ENCODE data around the gene UBE2I. TPM values are rescaled to one million over a fixed set of nuclear protein-coding genes. Genes with fewer than 3 reads are reported as not detected.

Gene UBE2I
- total and polyA plus RNA-seq, 7 donors: 38.4 to 95.3 (median 54.5) TPM

- no peak for DNase-seq
- WGBS, 2 donors: 50 to 76% methylated on average over 34 of the region's 34 CpGs
- H3K4me3 ChIP-seq: no peak overlapping the region
- H3K9me3 ChIP-seq: no peaks in the 10 kb centered on the region
- peaks cover 5 to 26% (median 13%) of the 10 kb centered on the region in 4 donors for H3K36me3 ChIP-seq
- no peak overlapping the region for H3K27ac ChIP-seq
- intact Hi-C loops (cut with DNase I): no loop called here
- TF ChIP-seq POLR2AphosphoS5 (IDR thresholded peaks at IDR 0.05): no peak
- H3K4me1 ChIP-seq: peaks cover 0 to 28% (median 24%) of the 10 kb centered on the region in 4 donors
- H3K27me3 ChIP-seq: no peaks in the 10 kb centered on the region
Observed at GRCh38 chr16:1346422-1347285, 37.2 kb downstream of the UBE2I start.

- Histone ChIP-seq H3K36me3 (peaks cover 5 to 26% (median 13%) of the 10 kb centered on the region in 4 donors), H3K4me3 (no peak overlapping the region), H3K4me1 (peaks cover 0 to 31% (median 25%) of the 10 kb centered on the region in 4 donors), H3K9me3 (no peaks in the 10 kb centered on the region), H3K27ac (no peak overlapping the region), H3K27me3 (no peaks in the 10 kb centered on the region)
- WGBS, 2 donors: 91 to 93% methylated on average over 31 of the region's 31 CpGs
- intact Hi-C loops (cut with DNase I): no loop called here
- TF ChIP-seq POLR2A (IDR thresholded peaks at IDR 0.05) (no peak), POLR2AphosphoS5 (IDR thresholded peaks at IDR 0.05) (no peak), CTCF (IDR thresholded peaks at IDR 0.05) (no peak), EP300 (IDR thresholded peaks at IDR 0.05) (no peak)
- no peak for DNase-seq
Observed at GRCh38 chr16:1347286-1347855, 37.9 kb downstream of the UBE2I start.

- WGBS, 2 donors: 92% methylated on average over 29 of the region's 29 CpGs
Observed at GRCh38 chr16:1347962-1348361, 38.5 kb downstream of the UBE2I start.

GRCh38 chr16:1348441-1348840, 39.0 kb downstream of the UBE2I start:
- DNase-seq: no peak
- no peaks in the 10 kb centered on the region for H3K9me3 ChIP-seq
- no peak overlapping the region for H3K4me3 ChIP-seq
- peaks cover 5 to 26% (median 13%) of the 10 kb centered on the region in 4 donors for H3K36me3 ChIP-seq
- no peak for TF ChIP-seq CTCF (IDR thresholded peaks at IDR 0.05)
- no peak for TF ChIP-seq POLR2A (IDR thresholded peaks at IDR 0.05)
- TF ChIP-seq EP300 (IDR thresholded peaks at IDR 0.05): no peak
- no peak for TF ChIP-seq POLR2AphosphoS5 (IDR thresholded peaks at IDR 0.05)
- intact Hi-C loops (cut with DNase I): no loop called here
- H3K4me1 ChIP-seq: peaks cover 0 to 31% (median 25%) of the 10 kb centered on the region in 4 donors
- H3K27me3 ChIP-seq: no peaks in the 10 kb centered on the region
- 94 to 97% methylated on average over 15 of the region's 15 CpGs for WGBS, 2 donors
- H3K27ac ChIP-seq: no peak overlapping the region

More at GRCh38 chr16:1347962-1348361, 38.5 kb downstream of the UBE2I start:
- no peak for DNase-seq
- Histone ChIP-seq H3K4me3 (no peak overlapping the region), H3K4me1 (peaks cover 0 to 31% (median 25%) of the 10 kb centered on the region in 4 donors), H3K9me3 (no peaks in the 10 kb centered on the region), H3K27ac (no peak overlapping the region), H3K27me3 (no peaks in the 10 kb centered on the region), H3K36me3 (peaks cover 5 to 26% (median 13%) of the 10 kb centered on the region in 4 donors)
- intact Hi-C loops (cut with DNase I): no loop called here
- no peak for TF ChIP-seq POLR2AphosphoS5 (IDR thresholded peaks at IDR 0.05)
- no peak for TF ChIP-seq CTCF (IDR thresholded peaks at IDR 0.05)
- TF ChIP-seq EP300 (IDR thresholded peaks at IDR 0.05): no peak
- no peak for TF ChIP-seq POLR2A (IDR thresholded peaks at IDR 0.05)

- Histone ChIP-seq H3K36me3 (peaks cover 5 to 26% (median 13%) of the 10 kb centered on the region in 4 donors), H3K9me3 (no peaks in the 10 kb centered on the region), H3K27me3 (no peaks in the 10 kb centered on the region), H3K4me1 (peaks cover 0 to 36% (median 26%) of the 10 kb centered on the region in 4 donors), H3K27ac (no peak overlapping the region), H3K4me3 (no peak overlapping the region)
- 87 to 90% methylated on average over 14 of the region's 14 CpGs for WGBS, 2 donors
- no peak for DNase-seq
- intact Hi-C loops (cut with DNase I): no loop called here
- TF ChIP-seq POLR2A (IDR thresholded peaks at IDR 0.05) (no peak), POLR2AphosphoS5 (IDR thresholded peaks at IDR 0.05) (no peak), CTCF (IDR thresholded peaks at IDR 0.05) (no peak), EP300 (IDR thresholded peaks at IDR 0.05) (no peak)
Observed at GRCh38 chr16:1348926-1349325, 39.5 kb downstream of the UBE2I start.
